ENCODE data around the gene SLC38A6. TPM values are rescaled to one million over a fixed set of nuclear protein-coding genes. Genes with fewer than 3 reads are reported as not detected.

SLC38A6 gene
- total and polyA plus RNA-seq, 10 of the 15 experiments (the other 5 are each of a cell fraction or from before 2014, with no cell fraction given): 2.0 to 7.0 (median 3.7) TPM

DNA sequence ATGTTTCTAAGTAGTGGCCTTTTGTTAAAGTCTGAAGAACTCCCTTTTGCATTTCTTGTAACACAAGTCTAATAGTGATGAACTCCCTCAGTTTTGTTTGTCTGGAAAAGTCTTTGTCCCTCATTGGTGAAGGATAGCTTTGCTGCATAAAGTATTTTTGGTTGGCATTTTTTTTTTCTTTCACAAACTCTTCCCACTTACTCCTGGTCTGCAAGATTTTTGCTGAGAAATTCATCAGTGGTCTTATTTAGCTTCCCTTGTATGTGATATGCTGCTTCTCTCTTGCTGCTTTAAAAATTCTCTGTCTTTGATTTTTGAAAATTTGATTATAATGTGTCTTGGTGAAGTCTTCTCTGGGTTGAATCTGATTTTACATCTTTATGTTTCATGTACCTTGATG is 22.9 kb upstream of the SLC38A6 start:
- ChIA-PET CTCF (no interaction called here), POLR2A (no interaction called here), RAD21 (ENCODE audit: unreplicated experiment) (no interaction called here), SMC1A (ENCODE audit: uncharacterized antibody, unreplicated experiment) (interaction anchor here (0.6 to 1.4 kb wide), 2 partner anchors 10 to 247 kb away, joined by 3 to 4 read pairs; no protein-coding TSS in a partner anchor)
- Histone ChIP-seq H3K4me3 (no peak overlapping the region), H3K27ac (ENCODE audit: control insufficient read depth, insufficient read depth) (no peak overlapping the region), H4K20me1 (ENCODE audit: control insufficient read depth, insufficient read depth) (no peaks in the 10 kb centered on the region), H3K4me2 (ENCODE audit: control insufficient read depth, insufficient read depth) (no peak overlapping the region), H3K79me2 (ENCODE audit: control insufficient read depth, insufficient read depth, low read length) (no peaks in the 10 kb centered on the region), H3K27me3 (replicated peaks in 1 of 2; ENCODE audit: control insufficient read depth in 2 of 2, insufficient read depth in 2 of 2, low read length in 1 of 2) (no peaks in the 10 kb centered on the region), H3K9me3 (replicated peaks; ENCODE audit: control insufficient read depth, insufficient read depth, low read length) (peaks cover 6% of the 10 kb centered on the region), H3K9ac (ENCODE audit: control insufficient read depth, insufficient read depth, low read length) (no peak overlapping the region), H2AFZ (ENCODE audit: control insufficient read depth, low read depth, low read length) (no peak overlapping the region), H3K36me3 (ENCODE audit: control insufficient read depth in 2 of 2, insufficient read depth in 2 of 2, low read length in 1 of 2) (no peaks in the 10 kb centered on the region), H3K4me1 (ENCODE audit: control insufficient read depth, insufficient read depth, low read length) (no peaks in the 10 kb centered on the region)
- DNase-seq (ENCODE audit: low read depth, low spot score) (no peak), ATAC-seq (no peak), FAIRE-seq (peak; percentile 54)
- intact Hi-C loops (cut with micrococcal nuclease; ENCODE audit: unreplicated experiment) (no loop called here), in situ Hi-C loops (cut with MboI) (no loop called here)
- TF ChIP-seq, protein P1, sequence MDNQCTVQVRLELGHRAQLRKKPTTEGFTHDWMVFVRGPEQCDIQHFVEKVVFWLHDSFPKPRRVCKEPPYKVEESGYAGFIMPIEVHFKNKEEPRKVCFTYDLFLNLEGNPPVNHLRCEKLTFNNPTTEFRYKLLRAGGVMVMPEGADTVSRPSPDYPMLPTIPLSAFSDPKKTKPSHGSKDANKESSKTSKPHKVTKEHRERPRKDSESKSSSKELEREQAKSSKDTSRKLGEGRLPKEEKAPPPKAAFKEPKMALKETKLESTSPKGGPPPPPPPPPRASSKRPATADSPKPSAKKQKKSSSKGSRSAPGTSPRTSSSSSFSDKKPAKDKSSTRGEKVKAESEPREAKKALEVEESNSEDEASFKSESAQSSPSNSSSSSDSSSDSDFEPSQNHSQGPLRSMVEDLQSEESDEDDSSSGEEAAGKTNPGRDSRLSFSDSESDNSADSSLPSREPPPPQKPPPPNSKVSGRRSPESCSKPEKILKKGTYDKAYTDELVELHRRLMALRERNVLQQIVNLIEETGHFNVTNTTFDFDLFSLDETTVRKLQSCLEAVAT (IDR thresholded peaks at IDR 0.05): no peak
- TF ChIP-seq TCF7 (IDR thresholded peaks at IDR 0.05; ENCODE audit: borderline replicate concordance) (no peak), YBX1 (IDR thresholded peaks at IDR 0.05) (no peak), POLR2A (IDR thresholded peaks at IDR 0.05; ENCODE audit: low read depth, low read length) (no peak), RB1 (IDR thresholded peaks at IDR 0.05; ENCODE audit: borderline replicate concordance) (no peak), ZZZ3 (IDR thresholded peaks at IDR 0.05; ENCODE audit: control insufficient read depth, insufficient read length, low read depth) (no peak), MEF2B (IDR thresholded peaks at IDR 0.05; ENCODE audit: partially characterized antibody, poor library complexity, severe bottlenecking) (no peak), STAT3 (IDR thresholded peaks at IDR 0.05; ENCODE audit: low read depth, low read length) (no peak), CBX5 (IDR thresholded peaks at IDR 0.05; ENCODE audit: low read depth) (peak; percentile 96; the same call in 1 of the 2 replicates)
- no TSS peak for BruUV-seq (replicated peaks)
